DND-41 (cell line): ENCODE data around the gene ADRA1B.

Experiments used
- ATAC-seq: fragments of 200-7000 bp; cut with Tn5 transposase; 3 replicates; pipeline ENCODE4 v1.9.1; 2021; ENCODE audit warnings: low read depth; ENCODE audit not compliant: insufficient read depth
- DNase-seq: peaks from one replicate; pipeline ENCODE4 v3.0.0-alpha.2; 2020
- H2AFZ ChIP-seq: 2 replicates; pipeline ENCODE4 v1.6.0; 2012; ENCODE audit warnings: low read depth, low read length
- H3K27ac ChIP-seq: 2 replicates; pipeline ENCODE4 v1.5.1; 2012; ENCODE audit warnings: low read length, inconsistent platforms
- H3K27me3 ChIP-seq: fragments of 200-600 bp; sonication (generic); 2 replicates; pipeline ENCODE4 v1.6.0; 2012; ENCODE audit warnings: low read length, mild to moderate bottlenecking, inconsistent platforms; ENCODE audit not compliant: insufficient read depth, poor library complexity
- H3K36me3 ChIP-seq: 2 replicates; pipeline ENCODE4 v1.5.1; 2012; ENCODE audit warnings: low read length, inconsistent platforms; ENCODE audit not compliant: insufficient read depth
- H3K4me1 ChIP-seq: 2 replicates; pipeline ENCODE4 v1.5.1; 2012; ENCODE audit warnings: mild to moderate bottlenecking, low read length; ENCODE audit not compliant: insufficient read depth
- H3K4me2 ChIP-seq: 2 replicates; pipeline ENCODE4 v1.6.0; 2012; ENCODE audit warnings: mild to moderate bottlenecking, moderate library complexity, low read length, inconsistent platforms; ENCODE audit not compliant: insufficient read depth
- H3K4me3 ChIP-seq, 2 experiments: fragments of 200-600 bp in 1 of 2; shearing (Covaris generic) in 1 of 2; 2 replicates each; pipeline ENCODE4 v1.5.1; 2012 to 2016; ENCODE audit warnings: inconsistent platforms in 2 of 2, low read length in 2 of 2, mild to moderate bottlenecking in 2 of 2, low read depth in 1 of 2, moderate library complexity in 1 of 2
- H3K79me2 ChIP-seq: 2 replicates; pipeline ENCODE4 v1.6.0; 2012; ENCODE audit warnings: low read length, inconsistent platforms; ENCODE audit not compliant: insufficient read depth
- H3K9ac ChIP-seq: 2 replicates; pipeline ENCODE4 v1.6.0; 2012; ENCODE audit warnings: low read depth, mild to moderate bottlenecking, inconsistent platforms, low read length, moderate library complexity
- H3K9me3 ChIP-seq: 2 replicates; pipeline ENCODE4 v1.5.1; 2012; ENCODE audit warnings: low read length, moderate library complexity, mild to moderate bottlenecking, inconsistent platforms; ENCODE audit not compliant: insufficient read depth, severe bottlenecking
- H4K20me1 ChIP-seq: 2 replicates; pipeline ENCODE4 v1.6.0; 2012; ENCODE audit warnings: low read length; ENCODE audit not compliant: insufficient read depth
- EZH2 ChIP-seq: IDR thresholded peaks from 3 replicates; pipeline ENCODE4 v1.6.1; 2012; ENCODE audit warnings: borderline replicate concordance, low read depth, mild to moderate bottlenecking, moderate library complexity, low read length, inconsistent platforms; ENCODE audit not compliant: severe bottlenecking
- TF ChIP-seq, protein P1 (sequence below): IDR thresholded peaks from 2 replicates; pipeline ENCODE4 v1.5.1; 2012; ENCODE audit warnings: borderline replicate concordance, low read length, moderate library complexity, mild to moderate bottlenecking; ENCODE audit not compliant: poor library complexity, severe bottlenecking; ENCODE audit errors: extremely low read depth

The ADRA1B gene

GRCh38 chr5:159893040-159893695 is 23.1 kb upstream of the ADRA1B start:
- Histone ChIP-seq H3K79me2 (no peaks in the 10 kb centered on the region), H3K36me3 (no peaks in the 10 kb centered on the region), H3K4me2 (no peak overlapping the region), H3K4me1 (no peaks in the 10 kb centered on the region), H4K20me1 (no peaks in the 10 kb centered on the region), H2AFZ (no peak overlapping the region), H3K4me3 (no peak overlapping the region), H3K9ac (no peak overlapping the region), H3K27ac (no peak overlapping the region), H3K27me3 (no peaks in the 10 kb centered on the region), H3K9me3 (no peaks in the 10 kb centered on the region)
- TF ChIP-seq, protein P1, sequence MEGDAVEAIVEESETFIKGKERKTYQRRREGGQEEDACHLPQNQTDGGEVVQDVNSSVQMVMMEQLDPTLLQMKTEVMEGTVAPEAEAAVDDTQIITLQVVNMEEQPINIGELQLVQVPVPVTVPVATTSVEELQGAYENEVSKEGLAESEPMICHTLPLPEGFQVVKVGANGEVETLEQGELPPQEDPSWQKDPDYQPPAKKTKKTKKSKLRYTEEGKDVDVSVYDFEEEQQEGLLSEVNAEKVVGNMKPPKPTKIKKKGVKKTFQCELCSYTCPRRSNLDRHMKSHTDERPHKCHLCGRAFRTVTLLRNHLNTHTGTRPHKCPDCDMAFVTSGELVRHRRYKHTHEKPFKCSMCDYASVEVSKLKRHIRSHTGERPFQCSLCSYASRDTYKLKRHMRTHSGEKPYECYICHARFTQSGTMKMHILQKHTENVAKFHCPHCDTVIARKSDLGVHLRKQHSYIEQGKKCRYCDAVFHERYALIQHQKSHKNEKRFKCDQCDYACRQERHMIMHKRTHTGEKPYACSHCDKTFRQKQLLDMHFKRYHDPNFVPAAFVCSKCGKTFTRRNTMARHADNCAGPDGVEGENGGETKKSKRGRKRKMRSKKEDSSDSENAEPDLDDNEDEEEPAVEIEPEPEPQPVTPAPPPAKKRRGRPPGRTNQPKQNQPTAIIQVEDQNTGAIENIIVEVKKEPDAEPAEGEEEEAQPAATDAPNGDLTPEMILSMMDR = no peak
- no peak for TF ChIP-seq EZH2
- no peak for ATAC-seq
- no peak for DNase-seq

DNA sequence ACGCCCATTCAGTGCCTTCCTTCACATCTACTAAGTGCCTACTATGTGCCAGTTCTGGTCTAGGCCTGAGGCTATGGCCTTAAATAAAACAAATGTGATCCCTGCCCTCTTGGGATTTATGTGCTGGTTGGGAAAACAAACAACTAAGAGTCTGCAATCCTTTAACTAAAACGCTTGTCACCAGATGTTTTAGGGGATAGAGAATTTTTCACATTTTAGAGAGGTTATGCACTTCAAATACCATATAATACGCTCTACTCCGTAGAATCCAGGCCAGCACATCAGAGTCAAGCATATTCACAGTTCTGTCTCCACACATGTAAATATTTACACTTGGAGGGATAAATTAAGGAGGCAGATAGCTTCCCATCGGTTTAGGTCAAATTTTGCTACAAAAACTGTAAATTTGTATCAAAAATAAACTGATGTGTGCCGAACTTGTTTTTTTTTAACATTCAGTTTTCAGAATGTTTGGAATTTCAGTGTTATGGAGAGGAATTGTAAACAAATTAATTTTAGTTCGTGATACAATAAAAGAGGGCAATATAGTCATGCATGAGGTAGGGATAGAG is 22.0 kb upstream of the ADRA1B start:
- Histone ChIP-seq H3K9me3 (no peaks in the 10 kb centered on the region), H3K27me3 (no peaks in the 10 kb centered on the region), H3K79me2 (no peaks in the 10 kb centered on the region), H3K4me2 (no peak overlapping the region), H3K36me3 (no peaks in the 10 kb centered on the region), H3K4me3 (no peak overlapping the region), H3K9ac (no peak overlapping the region), H2AFZ (no peak overlapping the region), H3K27ac (no peak overlapping the region), H3K4me1 (no peaks in the 10 kb centered on the region), H4K20me1 (no peaks in the 10 kb centered on the region)
- TF ChIP-seq, protein P1 = no peak
- TF ChIP-seq EZH2 = no peak
- ATAC-seq (no peak), DNase-seq (no peak)

- Histone ChIP-seq H3K27ac (no peak overlapping the region), H3K27me3 (no peaks in the 10 kb centered on the region), H3K4me1 (no peaks in the 10 kb centered on the region), H3K9me3 (no peaks in the 10 kb centered on the region), H3K4me3 (no peak overlapping the region), H3K36me3 (no peaks in the 10 kb centered on the region), H3K9ac (no peak overlapping the region), H3K79me2 (no peaks in the 10 kb centered on the region), H3K4me2 (no peak overlapping the region), H4K20me1 (no peaks in the 10 kb centered on the region), H2AFZ (no peak overlapping the region)
- DNase-seq (no peak), ATAC-seq (no peak)
- TF ChIP-seq, protein P1 = no peak
- no peak for TF ChIP-seq EZH2
These were observed 18.4 kb upstream of the ADRA1B start for GRCh38 chr5:159897786-159898393.
